Astrocyte (in vitro differentiated cells and primary cell): Measurements from ENCODE around the gene NPAT. TPM values are rescaled to one million over a fixed set of nuclear protein-coding genes. Genes with fewer than 3 reads are reported as not detected.

Experiments
- DNase-seq: peaks from one replicate; pipeline ENCODE4 v3.0.0-alpha.2; 2010; ENCODE audit warnings: low read depth
- FAIRE-seq: peaks from 2 replicates; lab custom pipeline; 2011; peaks lifted over from hg19 to GRCh38; lab: Jason Lieb, UNC
- H2AFZ ChIP-seq: 2 replicates; pipeline ENCODE4 v1.6.0; 2012; ENCODE audit warnings: low read depth, low read length, inconsistent platforms
- H3K27ac ChIP-seq: 2 replicates; pipeline ENCODE4 v1.5.1; 2011; ENCODE audit warnings: low read depth, low read length, inconsistent platforms
- H3K27me3 ChIP-seq: 2 replicates; pipeline ENCODE4 v1.6.0; 2011; ENCODE audit warnings: low read length, inconsistent platforms; ENCODE audit not compliant: insufficient read depth
- H3K36me3 ChIP-seq: 2 replicates; pipeline ENCODE4 v1.5.1; 2011; ENCODE audit warnings: low read length, inconsistent platforms; ENCODE audit not compliant: insufficient read depth
- H3K4me1 ChIP-seq: 2 replicates; pipeline ENCODE4 v1.5.1; 2011; ENCODE audit warnings: low read length, inconsistent platforms; ENCODE audit not compliant: insufficient read depth
- H3K4me2 ChIP-seq: 2 replicates; pipeline ENCODE4 v1.6.0; 2012; ENCODE audit warnings: low read length, inconsistent platforms
- H3K4me3 ChIP-seq: 2 replicates; pipeline ENCODE4 v1.5.1; 2011; ENCODE audit warnings: low read depth, mild to moderate bottlenecking, low read length, inconsistent platforms; ENCODE audit not compliant: insufficient read depth
- H3K79me2 ChIP-seq: 2 replicates; pipeline ENCODE4 v1.6.0; 2012; ENCODE audit warnings: mild to moderate bottlenecking, low read length, inconsistent platforms; ENCODE audit not compliant: insufficient read depth
- H3K9ac ChIP-seq: 2 replicates; pipeline ENCODE4 v1.6.0; 2012; ENCODE audit warnings: mild to moderate bottlenecking, low read length, inconsistent platforms
- H3K9me3 ChIP-seq: 2 replicates; pipeline ENCODE4 v1.5.1; 2012; ENCODE audit warnings: low read depth, mild to moderate bottlenecking, low read length, inconsistent platforms; ENCODE audit not compliant: insufficient read depth
- H4K20me1 ChIP-seq: 2 replicates; pipeline ENCODE4 v1.6.0; 2012; ENCODE audit warnings: low read length, inconsistent platforms; ENCODE audit not compliant: insufficient read depth
- H3K27ac Mint-ChIP-seq: one replicate; pipeline ENCODE4 v1.8.0; 2021; ENCODE audit warnings: mild to moderate bottlenecking, mixed read lengths; ENCODE audit not compliant: unreplicated experiment
- H3K27me3 Mint-ChIP-seq: one replicate; pipeline ENCODE4 v1.8.0; 2021; ENCODE audit warnings: low read depth, mixed read lengths; ENCODE audit not compliant: unreplicated experiment
- H3K36me3 Mint-ChIP-seq: one replicate; pipeline ENCODE4 v1.8.0; 2021; ENCODE audit warnings: low read depth, mixed read lengths; ENCODE audit not compliant: unreplicated experiment
- H3K4me1 Mint-ChIP-seq: one replicate; pipeline ENCODE4 v1.8.0; 2021; ENCODE audit warnings: low read depth, mixed read lengths; ENCODE audit not compliant: unreplicated experiment
- H3K4me3 Mint-ChIP-seq: one replicate; pipeline ENCODE4 v1.8.0; 2021; ENCODE audit warnings: mild to moderate bottlenecking, moderate library complexity, mixed read lengths; ENCODE audit not compliant: unreplicated experiment
- H3K9me3 Mint-ChIP-seq: one replicate; pipeline ENCODE4 v1.8.0; 2021; ENCODE audit warnings: mild to moderate bottlenecking, mixed read lengths; ENCODE audit not compliant: unreplicated experiment
- EZH2 ChIP-seq: IDR thresholded peaks from 2 replicates; pipeline ENCODE4 v1.6.1; 2012; ENCODE audit warnings: mild to moderate bottlenecking, low read length, inconsistent platforms; ENCODE audit not compliant: insufficient read depth
- total RNA-seq: library from RNA; stranded (reverse); gene quantifications from 2 replicates; pipeline ENCODE4 v1.2.1, GENCODE V29; 2021
- TF ChIP-seq, protein P1 (sequence below): IDR thresholded peaks from 2 replicates; pipeline ENCODE4 v1.5.1; 2011; ENCODE audit warnings: low read depth, mild to moderate bottlenecking, inconsistent platforms, low read length, moderate library complexity; ENCODE audit not compliant: insufficient read depth

The NPAT gene
- total RNA-seq, 1 donor from 2014 or later: 10.4 TPM

DNA sequence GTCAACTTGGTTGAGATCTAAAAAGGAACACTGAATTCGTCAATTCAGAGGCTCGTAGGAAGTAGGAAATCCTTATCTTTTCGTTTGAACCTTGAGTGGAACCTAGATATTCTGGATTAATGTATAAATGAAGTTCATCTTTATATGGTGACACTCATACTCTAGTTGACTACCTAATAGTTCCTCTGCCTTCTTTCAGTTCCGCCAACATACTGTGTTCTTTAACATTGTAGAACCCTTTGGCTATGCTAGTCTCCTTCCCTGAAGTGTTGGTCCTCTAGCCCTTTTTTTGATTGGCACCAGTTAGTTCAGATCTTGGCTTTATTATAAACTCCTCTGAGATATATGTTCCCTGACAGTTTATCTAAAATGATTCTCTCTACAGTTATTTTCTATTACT lies 1.9 kb upstream of the NPAT start:
- peak overlapping the region; percentile 95 for H3K4me3 ChIP-seq
- no peak overlapping the region for H3K27ac ChIP-seq
- Mint-ChIP-seq H3K27me3 (no peaks in the 10 kb centered on the region), H3K9me3 (no peaks in the 10 kb centered on the region), H3K27ac (no peak overlapping the region), H3K4me1 (peaks cover 15% of the 10 kb centered on the region), H3K4me3 (no peak overlapping the region), H3K36me3 (peaks cover under 1% of the 10 kb centered on the region)
- H3K36me3 ChIP-seq: peaks cover 12% of the 10 kb centered on the region
- H2AFZ ChIP-seq: no peak overlapping the region
- peak overlapping the region; percentile 95 for H3K4me2 ChIP-seq
- FAIRE-seq: no peak
- no peaks in the 10 kb centered on the region for H3K9me3 ChIP-seq
- TF ChIP-seq EZH2: no peak
- TF ChIP-seq, protein P1, sequence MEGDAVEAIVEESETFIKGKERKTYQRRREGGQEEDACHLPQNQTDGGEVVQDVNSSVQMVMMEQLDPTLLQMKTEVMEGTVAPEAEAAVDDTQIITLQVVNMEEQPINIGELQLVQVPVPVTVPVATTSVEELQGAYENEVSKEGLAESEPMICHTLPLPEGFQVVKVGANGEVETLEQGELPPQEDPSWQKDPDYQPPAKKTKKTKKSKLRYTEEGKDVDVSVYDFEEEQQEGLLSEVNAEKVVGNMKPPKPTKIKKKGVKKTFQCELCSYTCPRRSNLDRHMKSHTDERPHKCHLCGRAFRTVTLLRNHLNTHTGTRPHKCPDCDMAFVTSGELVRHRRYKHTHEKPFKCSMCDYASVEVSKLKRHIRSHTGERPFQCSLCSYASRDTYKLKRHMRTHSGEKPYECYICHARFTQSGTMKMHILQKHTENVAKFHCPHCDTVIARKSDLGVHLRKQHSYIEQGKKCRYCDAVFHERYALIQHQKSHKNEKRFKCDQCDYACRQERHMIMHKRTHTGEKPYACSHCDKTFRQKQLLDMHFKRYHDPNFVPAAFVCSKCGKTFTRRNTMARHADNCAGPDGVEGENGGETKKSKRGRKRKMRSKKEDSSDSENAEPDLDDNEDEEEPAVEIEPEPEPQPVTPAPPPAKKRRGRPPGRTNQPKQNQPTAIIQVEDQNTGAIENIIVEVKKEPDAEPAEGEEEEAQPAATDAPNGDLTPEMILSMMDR: no peak
- no peaks in the 10 kb centered on the region for H3K27me3 ChIP-seq
- no peaks in the 10 kb centered on the region for H4K20me1 ChIP-seq
- peaks cover 66% of the 10 kb centered on the region for H3K79me2 ChIP-seq
- H3K9ac ChIP-seq: peak overlapping the region; percentile 95
- no peak for DNase-seq
- H3K4me1 ChIP-seq: peaks cover 16% of the 10 kb centered on the region

DNA sequence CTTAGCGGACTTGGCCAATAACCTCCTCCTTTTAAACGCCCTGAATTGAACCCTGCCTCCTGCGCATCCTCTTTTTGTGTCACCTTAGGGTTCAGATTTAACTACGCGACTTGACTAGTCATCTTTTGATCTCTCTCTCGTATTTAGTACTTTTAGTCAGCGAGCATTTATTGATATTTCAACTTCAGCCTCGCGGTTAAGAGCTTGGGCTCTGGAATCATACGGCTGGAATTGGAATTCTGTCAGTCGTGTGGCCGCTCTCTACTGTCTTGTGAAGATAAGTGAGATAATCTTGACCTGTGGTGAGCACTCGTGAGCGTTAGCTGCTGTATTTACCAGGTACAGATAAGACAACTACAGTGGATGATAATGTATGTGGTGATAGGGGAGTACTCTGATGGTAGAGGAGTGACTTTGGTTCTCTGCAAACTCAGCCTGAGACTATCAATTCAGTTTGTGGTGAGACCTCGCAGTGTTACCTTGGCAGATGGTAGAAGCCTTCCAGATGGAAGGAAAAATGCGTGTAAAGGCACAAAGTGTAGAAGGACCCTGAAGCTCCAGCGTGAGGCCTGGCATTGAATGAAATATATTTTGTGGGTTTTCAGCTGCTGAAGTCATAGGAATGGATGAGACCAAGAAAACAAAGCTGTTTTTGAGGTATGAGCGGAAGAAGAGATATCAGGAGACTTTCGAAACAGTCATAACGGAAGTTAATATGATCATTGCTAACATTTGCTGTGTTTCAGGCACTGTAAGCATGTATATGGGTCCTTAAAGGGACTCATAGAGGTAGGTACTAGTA lies 1.1 kb upstream of the NPAT start:
- no peak for TF ChIP-seq EZH2
- TF ChIP-seq, protein P1: no peak
- Mint-ChIP-seq H3K27ac (no peak overlapping the region), H3K4me1 (peaks cover 19% of the 10 kb centered on the region), H3K9me3 (no peaks in the 10 kb centered on the region), H3K27me3 (no peaks in the 10 kb centered on the region), H3K36me3 (peaks cover 3% of the 10 kb centered on the region), H3K4me3 (no peak overlapping the region)
- H3K27me3 ChIP-seq: no peaks in the 10 kb centered on the region
- peak overlapping the region; percentile 95 for H3K9ac ChIP-seq
- peak; percentile 48 for DNase-seq
- H3K9me3 ChIP-seq: no peaks in the 10 kb centered on the region
- peaks cover 5% of the 10 kb centered on the region for H3K36me3 ChIP-seq
- peaks cover 16% of the 10 kb centered on the region for H3K4me1 ChIP-seq
- H3K4me3 ChIP-seq: peak overlapping the region; percentile 95
- peaks cover 74% of the 10 kb centered on the region for H3K79me2 ChIP-seq
- peak overlapping the region; percentile 95 for H3K4me2 ChIP-seq
- peak; percentile 32 for FAIRE-seq
- peak overlapping the region; percentile 94 for H3K27ac ChIP-seq
- H2AFZ ChIP-seq: peak overlapping the region; percentile 95
- peaks cover 4% of the 10 kb centered on the region for H4K20me1 ChIP-seq
